Activated CD8-positive, alpha-beta memory T cell treated with anti-CD3 and anti-CD28 coated beads, Interleukin-2, amount 50 U/mL, for 1 hour (primary cell): Measurements from ENCODE around the gene VMAC.

Experiments
- DNase-seq: peaks from one replicate; pipeline ENCODE4 v3.0.0-alpha.2; 2020; ENCODE audit errors: extremely low read depth

The VMAC gene

DNA sequence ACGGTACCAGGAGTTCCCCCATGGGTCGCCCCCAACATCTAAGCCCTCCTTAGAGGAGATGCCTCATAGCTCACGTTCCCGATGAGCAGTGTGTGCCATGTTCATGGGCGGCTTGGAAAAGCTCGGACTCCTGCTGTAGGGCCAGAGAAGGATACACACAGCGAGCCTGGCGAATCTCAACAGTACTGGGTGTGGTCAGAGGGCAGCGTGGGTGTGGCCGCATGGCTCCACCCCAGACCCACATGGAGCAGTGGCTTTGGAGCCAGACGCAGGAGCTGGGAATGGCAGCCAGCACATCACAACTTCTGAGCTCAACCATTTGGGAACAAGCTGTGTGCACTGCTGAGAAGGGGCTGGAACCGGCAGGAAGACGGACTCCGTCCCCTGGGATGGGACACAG lies 25.0 kb downstream of the VMAC start:
- no peak for DNase-seq

GRCh38 chr19:5931251-5931650 lies 26.6 kb downstream of the VMAC start:
- no peak for DNase-seq

- DNase-seq = no peak
Measured at GRCh38 chr19:5932146-5932545, 27.5 kb downstream of the VMAC start.

GRCh38 chr19:5932609-5933262 lies 28.1 kb downstream of the VMAC start:
- no peak for DNase-seq

DNA sequence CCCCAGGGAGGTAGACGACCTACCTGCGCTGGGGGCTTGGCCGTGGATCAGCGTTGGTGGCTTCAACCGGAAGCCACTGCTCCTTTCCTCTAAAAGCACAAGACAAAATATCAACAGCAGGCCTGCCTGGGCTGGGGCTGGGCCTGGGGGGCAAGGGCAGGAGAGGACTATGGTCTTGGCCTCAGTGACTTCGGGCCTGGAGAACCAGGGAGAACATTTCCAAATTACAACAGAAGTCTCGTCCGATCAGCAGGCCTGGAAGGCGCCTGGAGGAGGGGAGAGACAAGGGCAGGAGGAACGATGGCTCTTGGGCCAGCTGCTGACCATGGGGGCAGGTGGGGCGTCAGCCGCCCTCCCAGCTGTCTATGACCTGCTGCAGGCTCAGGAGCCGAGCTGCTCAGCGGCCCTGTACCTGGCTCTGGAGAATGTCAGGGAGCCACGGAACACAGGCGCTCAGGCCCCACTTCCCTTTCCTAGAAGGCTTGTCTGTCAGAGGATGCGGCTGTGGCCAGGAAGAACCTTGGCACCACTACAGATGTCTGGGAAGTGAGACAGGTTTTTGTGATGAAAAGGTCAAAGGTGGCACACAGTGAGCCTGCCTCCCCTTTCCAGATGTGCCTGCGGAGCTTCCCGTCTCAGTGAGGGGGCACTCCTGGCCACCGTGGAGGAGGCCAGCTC lies 28.9 kb downstream of the VMAC start:
- DNase-seq = no peak

DNA sequence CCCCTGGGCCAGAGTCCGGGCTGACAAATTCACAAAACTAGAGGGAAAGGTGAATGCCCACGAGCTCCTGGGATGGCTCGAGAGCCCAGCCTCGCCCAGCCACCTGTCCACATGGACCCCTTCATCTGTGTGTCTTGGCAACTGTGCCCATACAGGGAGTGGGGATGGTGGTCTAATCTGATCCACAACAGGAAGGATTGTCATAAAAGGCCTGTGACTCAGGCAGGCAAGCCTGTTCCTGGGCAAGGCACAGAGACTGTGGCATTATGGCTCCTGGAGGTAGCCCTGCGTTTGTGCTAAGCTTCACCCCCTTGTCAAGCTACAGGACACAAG lies 29.4 kb downstream of the VMAC start:
- DNase-seq = no peak

- DNase-seq = no peak
Measured at GRCh38 chr19:5934774-5935472, 30.3 kb downstream of the VMAC start.

- no peak for DNase-seq
Measured at GRCh38 chr19:5935473-5936291, 31.0 kb downstream of the VMAC start.

- DNase-seq = no peak
Measured at GRCh38 chr19:5936292-5936592, 31.6 kb downstream of the VMAC start.

DNA sequence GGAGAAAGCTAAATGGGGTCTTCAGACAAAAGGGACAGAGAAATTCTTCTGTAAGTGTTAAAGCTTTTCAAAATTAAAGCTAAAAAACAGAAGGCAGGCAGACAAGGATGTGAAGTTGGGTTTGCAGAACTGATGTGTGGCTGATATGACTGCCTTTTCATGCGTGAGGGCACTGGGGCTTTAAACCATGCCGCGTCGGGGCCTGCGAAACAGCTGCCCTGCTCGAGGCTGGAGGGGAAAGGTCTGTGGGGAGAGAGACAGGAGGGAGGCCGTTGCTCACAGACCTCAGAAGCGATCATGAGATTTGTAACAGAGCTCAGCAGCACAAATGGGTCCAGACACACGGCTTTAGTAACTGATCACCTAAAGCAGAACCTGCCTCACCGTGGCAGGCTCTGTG lies 32.9 kb downstream of the VMAC start:
- DNase-seq = no peak

DNA sequence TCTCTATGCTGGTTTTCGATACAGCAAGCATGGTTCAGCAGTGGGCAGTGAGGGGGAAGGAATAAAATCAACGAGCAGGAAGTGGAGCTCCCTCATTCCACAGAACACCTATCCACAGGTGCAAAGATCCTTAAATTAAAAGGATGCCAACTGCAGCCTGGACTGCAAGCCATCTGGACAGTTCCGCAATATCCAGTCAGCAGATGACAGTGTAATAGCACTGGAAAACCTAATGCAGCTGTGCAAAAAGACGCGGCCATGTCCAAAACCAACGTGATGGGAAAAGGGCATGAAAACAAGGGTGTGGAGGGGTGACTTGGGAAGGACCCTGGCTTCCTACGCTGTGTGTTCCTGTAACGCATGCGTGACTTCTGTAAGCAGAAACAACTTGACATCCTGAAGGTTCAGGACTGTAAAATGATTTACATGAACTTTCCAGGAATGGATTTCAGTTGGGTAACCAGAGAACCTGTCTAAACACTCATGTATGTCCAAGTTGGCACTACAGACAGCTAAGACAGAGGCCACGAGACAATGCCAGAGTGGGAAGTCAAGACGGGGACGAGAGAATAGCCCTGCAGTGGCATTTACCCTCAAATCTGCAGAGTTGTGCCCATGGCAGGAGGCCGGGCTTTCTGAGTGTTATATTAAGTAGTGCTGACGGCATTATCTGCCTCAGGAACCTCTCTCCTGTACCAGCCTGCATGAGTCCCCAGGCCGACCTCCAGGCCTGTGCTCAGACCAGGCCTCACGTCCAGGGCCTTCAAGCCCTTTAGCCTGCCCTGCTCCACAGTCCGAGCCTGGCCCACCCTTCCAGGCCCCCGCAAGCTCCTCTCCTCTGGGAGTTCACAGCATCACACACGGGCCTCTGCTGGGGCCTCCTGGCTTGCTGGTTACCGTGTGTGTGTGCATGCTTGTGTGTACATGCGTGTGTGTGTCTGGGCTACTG lies 35.9 kb downstream of the VMAC start:
- no peak for DNase-seq

- no peak for DNase-seq
Measured at GRCh38 chr19:5941673-5942072, 37.0 kb downstream of the VMAC start.

DNA sequence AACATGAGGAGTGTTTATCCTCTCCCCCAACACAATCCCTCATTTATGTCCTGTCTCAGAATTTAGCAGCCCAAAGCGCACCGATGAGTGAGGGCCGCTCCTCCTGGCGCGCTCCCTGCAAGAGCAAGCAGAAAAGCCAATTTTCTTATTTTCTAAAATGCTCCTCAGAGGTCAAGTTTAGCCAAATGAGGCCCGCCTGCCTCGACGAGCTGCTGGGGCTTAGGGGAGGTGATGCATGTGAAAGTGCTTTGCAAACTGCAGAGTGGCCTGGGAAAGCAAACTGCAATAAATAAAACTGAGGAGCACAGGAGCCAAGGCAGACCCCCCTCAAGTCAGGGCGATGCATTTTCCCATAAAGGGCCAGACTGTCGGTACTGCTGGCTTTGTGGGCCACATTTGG lies 38.4 kb downstream of the VMAC start:
- no peak for DNase-seq

GRCh38 chr19:5943623-5944022 lies 39.0 kb downstream of the VMAC start:
- DNase-seq = no peak

DNA sequence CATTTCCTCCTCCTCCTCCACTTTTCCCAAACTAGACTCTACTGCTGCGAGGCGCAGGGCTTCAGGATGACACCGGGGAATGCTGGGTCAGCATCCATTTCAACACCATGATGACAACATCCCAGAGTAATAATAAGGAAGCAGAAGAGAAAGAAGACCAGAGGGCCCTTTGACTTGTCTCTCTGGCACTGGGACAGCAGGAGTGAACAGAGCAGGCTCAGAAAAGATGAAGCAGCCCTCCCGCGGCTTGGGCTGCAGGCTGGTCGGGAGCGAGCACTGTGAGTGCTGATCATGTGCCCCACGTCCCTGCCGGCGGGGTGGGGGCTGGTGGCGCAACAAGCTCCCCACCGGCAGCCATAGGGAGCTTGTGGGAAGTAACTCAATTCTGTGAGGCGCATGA lies 42.8 kb downstream of the VMAC start:
- DNase-seq = no peak

DNA sequence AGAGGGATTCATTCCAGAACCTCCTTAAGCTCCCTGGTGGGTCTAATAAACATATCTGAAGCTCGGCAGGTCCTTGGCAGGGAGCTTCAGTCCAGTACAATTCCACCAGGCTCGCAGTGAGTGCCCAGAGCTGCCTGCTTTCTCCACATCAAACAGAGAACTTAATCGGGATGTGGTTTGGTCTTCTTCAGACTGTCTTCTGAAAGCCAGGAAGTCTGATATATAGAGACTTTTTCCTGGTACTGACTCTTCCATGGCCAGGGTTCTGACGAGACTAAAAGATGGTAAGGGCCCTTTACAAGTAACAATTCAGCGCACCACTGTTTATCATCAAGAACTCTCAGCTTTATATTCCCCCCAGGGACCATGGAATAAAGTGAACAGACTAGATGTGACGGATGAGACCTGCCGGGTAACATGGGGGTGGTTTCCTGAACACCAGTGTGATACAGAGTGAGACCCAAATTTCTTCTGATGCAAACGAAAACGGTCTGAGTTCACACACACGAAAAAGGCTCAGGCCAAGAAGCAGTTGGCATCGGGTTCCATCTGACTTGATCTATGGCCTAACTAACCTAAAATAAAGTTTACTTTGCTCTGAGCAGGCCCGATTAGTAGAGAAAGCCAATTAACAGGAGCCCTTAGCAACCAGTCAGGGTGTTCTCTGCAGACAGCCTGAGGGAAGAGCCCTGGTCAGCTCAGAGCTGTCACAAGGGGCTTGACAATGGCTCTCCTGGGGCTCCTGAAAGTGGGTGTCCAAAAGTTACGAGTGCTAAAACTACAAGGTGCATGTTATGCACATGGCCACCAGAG lies 44.3 kb downstream of the VMAC start:
- DNase-seq = no peak

DNA sequence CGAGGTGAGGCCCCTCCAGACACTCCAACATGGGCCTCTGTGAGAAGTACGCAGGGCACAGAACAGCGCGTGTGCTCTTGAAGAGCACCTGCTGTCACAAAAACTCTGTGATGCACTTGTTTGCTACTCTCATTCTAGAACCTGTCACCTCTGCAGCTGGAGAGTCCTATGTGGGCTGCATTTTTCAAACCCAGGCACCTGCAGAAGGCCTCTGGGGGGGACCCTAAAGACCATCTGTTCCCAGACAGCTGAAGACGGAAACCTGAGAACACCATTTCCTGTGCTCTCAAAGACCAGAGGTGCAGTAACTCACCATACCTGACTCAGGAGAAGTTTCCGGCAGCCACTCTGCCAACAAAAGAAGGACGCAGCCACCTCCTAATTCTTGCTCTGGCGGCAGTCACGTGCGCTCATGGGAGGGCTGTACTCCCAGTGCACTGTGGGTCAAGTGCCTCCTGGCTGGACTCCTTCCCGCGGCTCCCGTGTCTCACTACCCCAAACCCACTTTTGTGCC lies 45.2 kb downstream of the VMAC start:
- no peak for DNase-seq

- DNase-seq = no peak
Measured at GRCh38 chr19:5950741-5951140, 46.1 kb downstream of the VMAC start.

DNA sequence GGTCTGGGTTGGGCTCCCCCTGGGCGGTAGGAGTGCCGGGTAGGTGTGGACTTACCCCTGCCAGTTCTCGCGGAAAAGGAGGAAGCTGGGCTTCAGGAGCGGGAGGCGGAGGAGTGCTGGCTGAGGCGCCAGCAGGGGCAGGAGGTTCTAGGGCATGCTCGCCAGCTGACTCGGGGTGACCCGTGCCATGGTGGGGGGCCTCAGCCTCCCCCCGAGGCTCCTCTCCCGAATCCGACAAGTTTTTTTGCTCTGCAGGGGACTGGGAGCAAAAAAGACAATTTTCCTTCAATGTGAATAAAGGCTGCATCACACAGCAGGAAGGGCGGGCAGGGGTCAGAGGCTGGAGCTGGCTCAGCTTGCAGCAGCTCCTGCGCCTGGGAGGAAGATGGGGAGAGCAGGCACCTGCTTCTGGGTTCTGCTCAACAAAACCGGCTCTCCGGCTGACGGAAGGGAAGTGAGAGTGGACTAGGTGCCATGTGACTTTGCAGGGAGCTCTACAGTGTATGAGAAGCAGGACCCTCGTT lies 46.7 kb downstream of the VMAC start:
- no peak for DNase-seq
